SK-MEL-5 (cell line): Measurements from ENCODE around the gene MT1F. TPM values are rescaled to one million over a fixed set of nuclear protein-coding genes. Genes with fewer than 3 reads are reported as not detected.
"Not testable (repeated sequence)": the region's sequence is repeated elsewhere in the genome, so short reads cannot be mapped to it uniquely, and the experiment has no call there.

Experiments
- DNase-seq: peaks from one replicate; pipeline ENCODE4 v3.0.0-alpha.2; 2016; ENCODE audit warnings: low read depth, low spot score
- in situ Hi-C: cut with HindIII; loops from 2 replicates; pipeline ENCODE4 v1.10.0; 2016; ENCODE audit warnings: low sequenced_read_pairs, high pct_unique_total_duplicates, low pct_unique_long_range_greater_than_20kb
- total RNA-seq: library from RNA; depleted of rRNA; stranded (reverse); fragments of >200 nt; shearing (Covaris generic); gene quantifications from 2 replicates; pipeline ENCODE4 v1.2.3, GENCODE V29; 2014

Gene MT1F
- total RNA-seq, 1 experiment from 2014 or later = not detected

GRCh38 chr16:56664506-56664905, 6.7 kb downstream of the MT1F start:
- in situ Hi-C loops = no loop called here

DNA sequence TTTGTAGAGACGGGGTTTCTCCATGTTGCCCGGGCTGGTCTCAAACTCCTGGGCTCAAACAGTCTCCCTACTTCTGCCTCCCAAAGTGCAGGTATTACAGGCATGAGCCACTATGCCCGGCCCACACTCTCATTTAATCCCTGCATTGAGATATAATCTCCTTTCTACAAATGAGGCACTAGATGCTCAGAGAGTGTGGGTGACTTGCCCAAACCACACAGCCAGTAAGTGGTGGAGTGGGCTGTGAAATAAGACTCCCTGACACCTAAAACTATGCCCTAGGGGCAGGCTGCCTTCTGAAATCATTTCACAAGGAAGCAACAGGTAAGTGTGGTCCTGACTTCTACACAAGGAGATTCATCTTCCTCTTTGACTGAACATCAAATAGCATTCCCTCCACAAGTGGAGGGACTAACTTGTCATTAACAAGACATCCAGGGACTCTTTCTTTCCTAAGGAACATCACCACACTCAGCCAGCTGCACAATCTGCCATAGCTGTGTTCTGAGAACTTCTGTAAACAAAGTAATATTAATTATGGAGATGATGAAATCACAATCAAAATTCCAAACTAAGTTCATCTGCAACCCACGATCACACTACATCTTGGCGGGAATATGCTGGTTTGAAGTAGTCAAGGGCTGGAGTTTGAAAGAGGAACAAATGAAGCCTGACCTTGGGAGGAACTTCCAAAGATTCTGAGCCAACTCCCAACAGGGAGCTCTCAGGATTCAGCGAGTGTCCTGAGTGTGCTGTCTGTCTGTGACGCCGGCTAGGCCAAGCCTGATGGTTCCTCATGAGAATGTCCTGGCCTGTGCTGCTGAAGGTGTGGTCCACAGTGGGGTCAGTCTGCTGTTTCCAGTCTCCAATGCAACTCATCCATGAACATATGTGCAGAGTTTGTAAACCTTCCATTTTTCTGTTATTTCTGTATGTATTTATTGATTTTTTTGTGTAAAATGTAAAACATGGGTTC, 7.8 kb downstream of the MT1F start:
- in situ Hi-C loops, DNase-seq: not testable (repeated sequence)

More at GRCh38 chr16:56664506-56664905, 6.7 kb downstream of the MT1F start:
- DNase-seq = no peak

- DNase-seq = no peak
These were observed 10.1 kb downstream of the MT1F start, which contains the start of gene MT1G for GRCh38 chr16:56667581-56668571. TSS of gene MT1G (minus strand) at chr16:56668065. CDS start at chr16:56667993, 72 bp downstream.

DNA sequence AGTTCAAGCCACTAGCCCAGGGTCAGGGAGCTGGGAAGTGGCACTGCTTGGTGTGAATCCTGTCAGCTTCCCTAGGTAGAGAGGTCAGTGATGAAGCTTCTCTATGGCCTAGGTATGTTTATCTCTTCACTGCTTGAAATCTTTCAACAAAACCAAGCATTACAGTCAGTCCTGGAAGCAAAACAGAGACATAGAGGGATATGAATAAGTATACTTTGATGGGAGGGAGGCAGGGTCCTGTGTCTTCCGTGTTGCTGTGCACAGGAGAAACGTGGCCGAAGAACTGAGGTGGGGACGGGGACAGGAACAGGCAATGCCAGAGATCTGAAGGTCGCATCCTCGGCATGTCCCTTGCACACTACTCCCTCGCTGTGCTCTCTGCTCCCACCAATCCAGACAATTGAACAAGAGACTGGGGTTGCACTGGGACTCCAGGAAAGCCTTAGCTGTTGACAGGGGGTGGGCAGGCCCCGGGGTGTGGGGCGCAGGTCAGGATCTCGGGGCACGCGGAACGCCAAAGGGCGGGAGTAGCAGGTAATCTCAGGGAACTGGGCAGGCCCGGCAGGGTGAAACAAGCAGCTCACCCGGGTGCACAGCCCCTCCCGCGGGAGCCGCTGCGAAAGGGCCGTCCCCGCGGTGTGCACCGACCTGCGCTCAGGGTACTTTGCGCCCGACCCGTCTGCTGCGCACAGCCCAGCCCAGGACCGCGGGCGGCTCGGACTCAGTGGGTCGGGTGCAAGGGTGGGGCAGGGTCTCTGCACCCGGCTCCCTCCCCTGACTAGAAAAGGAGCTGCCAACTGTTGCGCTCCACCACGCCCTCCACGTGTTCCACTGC, 11.5 kb downstream of the MT1F start, which contains the start of gene MT1H:
Gene MT1H, plus strand, starts transcription at position 810 of the 835 bp plus-strand sequence. CDS start 71 bp downstream, outside the sequence.
- DNase-seq = no peak
- in situ Hi-C loops = no loop called here

More at GRCh38 chr16:56667581-56668571, 10.1 kb downstream of the MT1F start, which contains the start of gene MT1G:
- in situ Hi-C loops = no loop called here

- in situ Hi-C loops = no loop called here
- DNase-seq = no peak
These were observed 12.3 kb downstream of the MT1F start for GRCh38 chr16:56669840-56670619.

GRCh38 chr16:56670620-56670934, 12.8 kb downstream of the MT1F start:
- no peak for DNase-seq
- in situ Hi-C loops = no loop called here

GRCh38 chr16:56671691-56672090, 13.9 kb downstream of the MT1F start:
- in situ Hi-C loops = not testable (repeated sequence)

DNA sequence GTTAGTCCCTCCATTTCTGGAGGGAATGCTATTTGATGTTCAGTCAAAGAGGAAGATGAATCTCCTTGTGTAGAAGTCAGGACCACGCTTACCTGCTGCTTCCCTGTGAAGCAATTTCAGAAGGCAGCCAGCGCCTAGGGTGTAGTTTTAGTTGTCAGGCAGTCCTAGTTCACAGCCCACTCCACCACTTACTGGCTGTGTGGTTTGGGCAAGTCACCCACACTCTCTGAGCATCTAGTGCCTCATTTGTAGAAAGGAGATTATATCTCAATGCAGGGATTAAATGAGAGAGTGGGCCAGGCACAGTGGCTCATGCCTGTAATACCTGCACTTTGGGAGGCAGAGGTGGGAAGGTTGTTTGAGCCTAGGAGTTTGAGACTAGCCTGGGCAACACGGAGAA, 14.4 kb downstream of the MT1F start:
- DNase-seq, in situ Hi-C loops: not testable (repeated sequence)

More at GRCh38 chr16:56671691-56672090, 13.9 kb downstream of the MT1F start:
- DNase-seq = not testable (repeated sequence)

DNA sequence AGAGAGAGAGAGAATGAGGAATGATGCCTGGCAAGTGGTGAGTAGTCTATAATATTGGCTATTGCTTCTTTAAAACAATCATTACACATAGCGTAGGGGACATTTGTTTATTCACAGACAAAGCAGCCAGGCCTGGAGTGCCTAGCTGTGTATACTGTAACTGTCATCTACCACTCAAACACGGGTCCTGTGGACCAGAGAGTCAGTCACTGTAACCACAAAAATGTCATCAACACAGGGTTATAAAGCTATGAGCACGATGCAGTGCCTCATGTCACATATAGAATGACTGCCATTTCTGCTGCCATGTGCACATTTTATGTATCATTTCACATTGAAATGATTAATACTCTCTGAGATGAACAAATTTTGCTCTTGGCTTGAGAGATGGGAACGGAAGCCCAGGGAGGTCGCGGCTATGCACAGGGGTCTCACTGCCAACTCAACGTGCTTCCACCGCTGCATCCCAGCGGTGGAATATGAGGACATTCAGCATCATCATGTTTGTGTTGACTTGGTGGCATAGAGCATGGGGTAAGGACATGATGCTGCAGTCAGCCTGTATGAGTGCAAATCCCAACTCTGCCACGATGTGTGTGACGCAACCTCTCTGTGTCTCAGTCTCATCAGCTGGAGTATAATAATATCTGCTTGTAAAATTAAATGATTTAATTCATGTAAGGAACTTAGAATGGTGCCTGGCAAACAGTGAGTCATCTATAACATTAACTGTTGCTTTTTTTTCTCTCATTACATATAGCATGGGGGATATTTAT, 15.2 kb downstream of the MT1F start:
- in situ Hi-C loops = no loop called here
- DNase-seq = no peak

GRCh38 chr16:56673921-56674320, 16.2 kb downstream of the MT1F start:
- peak; percentile 62 for DNase-seq
- in situ Hi-C loops = no loop called here

DNA sequence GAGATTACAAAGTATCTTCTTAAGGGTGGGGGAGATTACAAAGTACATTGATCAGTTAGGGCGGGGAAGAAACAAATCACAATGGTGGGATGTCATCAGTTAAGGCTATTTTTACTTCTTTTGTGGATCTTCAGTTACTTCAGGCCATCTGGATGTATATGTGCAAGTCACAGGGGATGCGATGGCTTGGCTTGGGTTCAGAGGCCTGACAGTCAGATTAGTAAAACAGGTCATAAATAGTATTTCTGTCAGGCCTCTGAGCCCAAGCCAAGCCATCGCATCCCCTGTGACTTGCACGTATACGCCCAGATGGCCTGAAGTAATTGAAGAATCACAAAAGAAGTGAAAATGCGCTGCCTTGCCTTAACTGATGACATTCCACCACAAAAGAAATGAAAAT, 16.8 kb downstream of the MT1F start:
- DNase-seq, in situ Hi-C loops: not testable (repeated sequence)

DNA sequence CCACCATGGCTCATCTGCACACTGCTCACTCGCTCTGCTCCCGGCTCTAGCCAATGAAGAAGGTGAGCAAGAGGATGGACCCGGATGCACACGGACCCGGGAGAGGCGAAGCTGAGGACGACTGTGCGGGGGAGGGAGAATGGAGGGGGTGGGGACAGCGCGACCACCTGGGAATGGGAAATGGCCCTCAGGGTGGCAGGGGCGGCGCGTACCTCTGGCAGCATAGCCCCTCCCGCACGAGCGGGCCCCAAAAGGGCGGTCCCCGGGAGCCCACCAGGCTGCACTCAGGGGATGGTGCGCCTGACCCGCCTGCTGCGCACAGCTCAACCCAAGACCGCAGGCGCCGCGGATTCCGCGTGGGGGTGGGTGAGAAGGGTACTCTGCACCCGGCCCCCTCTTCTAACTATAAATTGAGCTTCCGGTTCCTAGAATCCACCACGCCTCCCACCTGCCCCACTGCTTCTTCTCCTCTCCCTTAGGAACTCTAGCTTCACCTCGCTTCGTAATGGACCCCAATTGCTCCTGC, 18.0 kb downstream of the MT1F start:
- in situ Hi-C loops = no loop called here

GRCh38 chr16:56677474-56677873, 19.7 kb downstream of the MT1F start:
- in situ Hi-C loops = no loop called here
- no peak for DNase-seq

More for the DNA sequence above, 18.0 kb downstream of the MT1F start:
- no peak for DNase-seq

DNA sequence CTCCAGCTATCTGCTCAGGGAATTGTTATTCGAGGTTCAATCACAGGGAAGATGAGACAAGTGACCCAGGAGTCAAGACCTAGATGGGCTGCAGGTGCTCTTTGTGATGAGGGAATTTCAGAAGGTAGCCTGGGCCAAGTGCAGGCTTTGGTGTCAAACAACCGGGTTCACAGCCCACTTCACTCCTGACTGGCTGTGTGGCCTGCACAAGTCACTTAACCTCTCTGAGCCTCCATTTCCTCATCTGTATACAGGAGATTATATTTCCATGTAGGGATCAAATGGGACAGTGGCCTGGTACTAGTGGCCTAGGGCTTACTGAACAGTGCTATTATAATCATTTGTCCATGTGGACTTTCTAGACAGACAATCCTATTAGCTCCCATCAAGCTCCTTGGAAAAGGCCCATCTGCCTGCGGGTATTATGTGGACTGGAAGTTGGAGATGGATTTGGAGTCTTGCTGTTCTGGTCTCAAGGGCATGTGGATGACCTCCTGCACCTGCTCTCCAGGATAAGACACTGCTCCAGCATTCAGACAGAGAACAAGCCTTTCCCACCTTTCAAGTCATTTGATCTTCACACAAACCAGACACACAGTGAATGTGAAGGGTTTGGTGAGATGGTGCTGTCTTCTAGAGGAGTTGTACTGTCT, 21.4 kb downstream of the MT1F start:
- DNase-seq = no peak
- in situ Hi-C loops = no loop called here

- no peak for DNase-seq
- in situ Hi-C loops = no loop called here
These were observed 22.1 kb downstream of the MT1F start for GRCh38 chr16:56679818-56680217.
